GM18511 (cell line): Measurements from ENCODE around the gene ACOD1.
"Not testable (repeated sequence)": the region's sequence is repeated elsewhere in the genome, so short reads cannot be mapped to it uniquely, and the experiment has no call there.

ENCODE experiments used
- ATAC-seq: cut with Tn5 transposase; IDR thresholded peaks from one replicate; pipeline ENCODE4 v1.9.1; 2021; ENCODE audit warnings: mild to moderate bottlenecking, moderate library complexity; ENCODE audit not compliant: unreplicated experiment

The ACOD1 gene

DNA sequence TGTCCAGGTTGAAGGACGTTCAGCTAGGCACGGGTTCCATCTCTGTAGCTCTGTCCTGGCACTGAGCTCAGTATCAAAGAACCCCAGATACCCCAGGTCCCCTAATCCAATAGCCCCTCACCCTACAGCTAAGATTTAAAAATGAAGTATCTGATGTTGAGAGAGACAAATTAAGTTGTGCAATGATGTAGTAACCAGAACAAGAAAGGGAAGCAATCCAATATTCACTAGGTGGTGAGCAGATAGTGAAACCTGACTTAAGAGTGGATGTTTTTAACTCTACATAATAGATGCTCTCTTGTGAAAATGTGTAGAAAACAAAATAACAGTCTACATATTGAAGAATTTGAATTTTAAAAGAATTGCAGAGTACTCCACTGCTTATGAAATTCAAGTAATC lies 1.8 kb downstream of the ACOD1 start:
- ATAC-seq, result no peak

DNA sequence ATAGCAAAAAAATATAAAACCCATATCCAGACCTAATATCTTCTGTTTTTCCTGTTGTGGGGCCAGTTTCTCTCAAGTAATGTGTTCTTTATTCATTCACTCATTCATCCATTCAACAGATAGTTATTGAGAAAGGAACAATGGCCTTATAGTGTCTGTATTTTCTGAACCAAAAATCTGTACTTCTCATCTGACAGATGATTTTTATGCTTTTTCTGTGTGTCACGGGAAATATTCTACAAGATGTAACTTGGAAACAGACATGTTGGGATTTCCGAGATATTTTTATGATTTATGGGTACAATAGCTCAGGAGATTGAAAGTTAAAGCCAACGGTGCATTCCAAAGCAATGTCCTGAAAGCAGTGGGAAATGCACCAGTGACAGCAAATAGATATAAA lies 5.7 kb downstream of the ACOD1 start:
- ATAC-seq, result no peak

DNA sequence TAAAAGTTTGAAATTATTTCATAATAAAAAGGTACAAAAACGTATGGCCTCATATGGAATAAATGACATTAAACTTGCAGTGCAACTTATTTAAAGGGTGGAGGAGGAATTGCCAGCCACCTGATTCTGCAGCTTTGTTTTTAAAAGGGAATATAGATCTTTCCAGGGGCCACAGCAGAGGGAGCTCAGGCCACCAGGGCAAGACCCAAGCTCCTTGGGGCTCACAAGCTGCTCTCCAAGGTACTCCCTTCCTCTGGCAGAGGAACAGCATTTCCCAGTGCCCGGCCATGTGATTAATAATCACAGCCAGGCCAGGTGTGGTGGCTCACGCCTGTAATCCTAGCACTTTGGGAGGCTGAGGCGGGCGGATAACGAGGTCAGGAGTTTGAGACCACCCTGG lies 6.2 kb downstream of the ACOD1 start:
- ATAC-seq, result no peak

DNA sequence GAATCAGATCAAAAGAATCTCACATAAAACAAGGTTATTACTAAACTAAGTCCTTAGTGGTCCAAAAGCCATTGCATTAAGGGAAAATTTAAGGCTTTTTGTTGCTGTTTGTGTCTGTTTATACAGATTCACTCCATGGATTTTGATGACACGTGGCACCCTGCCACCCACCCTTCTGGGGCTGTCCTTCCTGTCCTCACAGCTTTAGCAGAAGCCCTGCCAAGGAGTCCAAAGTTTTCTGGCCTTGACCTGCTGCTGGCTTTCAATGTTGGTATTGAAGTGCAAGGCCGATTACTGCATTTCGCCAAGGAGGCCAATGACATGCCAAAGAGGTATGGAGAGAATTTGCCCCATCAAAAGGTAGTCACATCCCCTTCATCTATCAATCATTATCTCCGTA lies 6.9 kb downstream of the ACOD1 start:
- ATAC-seq, result no peak

DNA sequence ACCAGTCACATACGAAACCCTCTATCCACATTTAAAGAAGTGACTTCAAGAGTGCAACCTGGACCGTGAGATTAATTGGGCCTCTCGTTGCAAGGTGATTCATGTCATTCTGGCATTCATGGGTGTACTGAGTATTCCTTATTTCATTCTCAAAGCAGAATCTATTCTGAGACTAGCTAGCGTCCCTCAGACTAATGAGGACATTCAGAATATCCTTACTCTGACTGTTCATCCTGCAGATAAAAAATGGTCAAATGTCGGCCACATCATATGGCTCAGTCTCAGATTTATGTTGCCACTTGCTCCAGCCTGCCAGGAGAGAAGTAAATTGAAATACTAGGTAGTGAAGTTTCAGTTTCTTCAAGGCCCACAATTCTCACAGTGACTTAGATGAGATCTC lies 7.3 kb downstream of the ACOD1 start:
- no peak for ATAC-seq

DNA sequence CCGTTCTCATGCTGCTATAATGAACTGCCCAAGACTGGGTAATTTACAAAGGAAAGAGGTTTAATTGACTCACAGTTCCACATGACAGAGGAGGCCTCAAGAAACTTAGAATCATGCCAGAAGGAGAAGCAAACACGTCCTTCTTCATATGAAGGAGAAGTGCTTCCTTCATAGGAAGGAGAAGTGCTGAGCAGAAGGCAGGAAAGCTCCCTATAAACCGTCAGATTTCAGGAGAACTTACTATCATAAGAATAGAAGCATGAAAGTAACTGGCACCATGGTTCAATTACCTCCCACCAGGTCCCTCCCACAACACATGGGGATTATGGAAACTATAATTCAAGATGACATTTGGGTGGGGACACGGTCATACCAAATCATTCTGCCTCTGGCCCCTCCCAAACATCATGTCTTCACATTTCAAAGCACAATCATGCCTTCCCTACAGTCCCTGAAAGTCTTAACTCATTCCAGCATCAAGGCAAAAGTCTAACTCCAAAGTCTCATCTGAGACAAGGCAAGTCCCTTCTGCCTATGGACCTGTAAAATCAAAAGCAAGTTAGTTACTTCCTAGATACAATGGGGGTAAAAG lies 10.6 kb downstream of the ACOD1 start:
- ATAC-seq, result no peak

DNA sequence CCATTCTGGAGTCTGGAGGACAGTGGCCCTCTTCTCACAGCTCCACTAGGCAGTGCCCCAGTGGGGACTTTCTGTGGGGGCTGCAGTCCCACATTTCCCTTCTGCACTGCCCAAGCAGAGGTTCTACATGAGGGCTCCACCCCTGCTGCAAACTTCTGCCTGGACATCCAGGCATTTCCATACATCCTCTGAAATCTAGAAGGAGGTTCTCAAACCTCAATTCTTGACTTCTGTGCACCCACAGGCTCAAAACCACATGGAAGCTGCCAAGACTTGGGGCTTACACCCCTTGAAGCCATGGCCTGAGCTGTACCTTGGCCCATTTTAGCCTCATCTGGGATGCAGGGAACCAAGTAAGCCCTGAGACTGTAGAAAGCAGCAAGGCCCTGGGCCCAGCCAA lies 11.4 kb downstream of the ACOD1 start:
- not testable (repeated sequence) for ATAC-seq

DNA sequence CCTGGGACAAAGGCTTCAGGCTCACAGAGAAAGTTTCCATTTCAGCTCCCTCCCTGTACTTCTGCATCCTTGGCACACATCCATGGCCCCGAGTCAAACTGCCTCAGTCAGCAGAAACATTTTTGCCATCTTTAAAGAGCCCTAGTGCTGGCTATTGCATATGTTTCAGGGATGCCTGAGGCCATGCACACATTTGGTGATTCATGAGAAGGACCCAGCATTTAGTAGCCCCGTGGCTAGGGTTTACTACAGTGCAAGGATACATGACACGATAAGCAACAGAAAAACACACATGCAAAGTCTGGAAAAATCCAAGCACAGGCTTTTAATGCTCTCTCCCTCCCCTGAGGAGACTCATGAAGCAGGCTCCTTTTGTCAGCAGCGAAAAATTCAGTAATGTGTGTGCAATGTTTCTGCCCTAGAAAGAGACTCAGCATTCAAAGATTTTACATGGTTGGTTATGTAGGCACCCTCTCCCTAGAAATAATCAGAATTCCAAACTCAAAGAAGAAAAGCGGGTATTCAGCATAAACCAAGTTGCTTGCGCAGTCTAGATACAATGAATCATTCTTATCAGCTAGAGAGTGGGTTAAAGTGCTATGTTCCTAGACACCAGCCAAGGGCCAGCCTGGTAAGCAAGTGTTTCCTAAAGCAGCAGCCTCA lies 17.6 kb downstream of the ACOD1 start:
- no peak for ATAC-seq

DNA sequence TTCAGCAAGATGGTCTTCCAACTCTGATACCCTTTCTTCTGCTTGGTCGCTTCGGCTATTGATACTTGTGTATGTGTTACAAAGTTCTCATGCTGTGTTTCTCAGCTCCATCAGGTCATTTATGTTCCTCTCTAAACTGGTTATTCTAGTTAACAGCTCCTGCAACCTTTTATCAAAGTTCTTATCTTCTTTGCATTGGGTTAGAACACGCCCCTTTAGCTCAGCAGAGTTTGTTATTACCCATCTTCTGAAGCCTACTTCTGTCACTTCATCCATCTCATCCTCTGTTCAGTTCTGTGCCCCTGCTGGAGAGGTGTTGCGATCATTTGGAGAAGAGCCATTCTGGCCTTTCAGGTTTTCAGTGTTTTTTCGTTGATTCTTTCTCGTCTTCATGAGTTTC lies 18.7 kb downstream of the ACOD1 start:
- no peak for ATAC-seq

DNA sequence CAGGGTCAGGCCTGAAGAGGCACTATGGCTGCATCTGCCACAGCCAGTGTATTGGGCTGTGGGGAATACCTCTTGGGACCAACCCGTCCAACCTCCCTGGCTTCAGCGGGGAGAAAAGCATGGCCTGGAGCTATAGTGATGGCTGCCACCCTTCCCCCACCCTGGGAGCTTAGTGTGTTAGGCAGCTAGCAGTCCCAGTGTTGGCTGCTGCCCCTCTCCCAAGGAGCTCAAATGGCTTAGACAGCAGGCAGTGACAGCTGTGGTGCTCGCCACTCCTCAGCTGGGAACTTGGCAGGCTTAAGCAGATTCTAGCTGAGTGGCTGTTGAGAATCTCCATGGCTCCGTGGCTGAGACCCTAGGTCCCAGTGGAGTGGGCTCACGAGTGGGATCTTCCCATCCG lies 19.7 kb downstream of the ACOD1 start:
- no peak for ATAC-seq

DNA sequence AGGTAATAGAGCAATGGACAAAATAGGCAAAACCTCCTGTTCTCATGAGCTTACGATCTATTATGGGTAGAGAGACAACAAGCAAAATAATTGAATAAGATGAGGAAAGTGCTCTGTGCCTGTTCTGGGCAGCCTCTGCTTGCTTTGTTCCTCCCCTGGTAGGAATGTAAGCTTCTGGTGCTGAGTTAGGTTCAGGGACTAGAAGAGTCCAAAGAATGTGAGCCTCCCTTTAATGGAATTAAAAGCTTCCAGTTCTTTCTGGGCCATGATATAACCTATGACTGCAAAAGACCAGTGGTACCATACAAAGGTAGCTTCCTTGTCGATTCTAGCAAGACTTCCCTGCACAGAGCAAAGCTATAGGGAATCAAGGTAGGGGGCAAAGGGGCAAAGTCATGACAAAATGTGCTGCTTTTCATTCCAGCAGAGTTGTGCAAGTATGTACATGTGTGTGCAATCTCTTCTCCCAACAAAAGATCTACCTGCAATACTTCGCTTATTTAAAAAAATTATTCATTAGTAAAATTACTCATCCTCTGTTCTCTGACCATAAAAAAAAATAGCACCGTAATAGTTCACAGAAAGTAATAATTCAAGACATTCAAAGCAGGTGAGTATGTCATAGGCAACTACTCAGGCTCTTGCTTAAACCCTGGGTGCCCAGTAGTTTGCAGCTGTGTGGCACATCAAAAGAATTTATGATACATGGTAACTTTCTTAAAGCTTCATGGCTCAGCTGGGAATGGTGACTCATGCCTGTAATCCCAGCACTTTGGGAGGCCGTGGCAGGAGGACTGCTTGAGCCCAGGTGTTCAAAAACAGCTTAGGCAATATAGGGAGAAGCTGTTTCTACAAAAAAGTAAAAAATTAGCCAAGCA lies 21.4 kb downstream of the ACOD1 start:
- no peak for ATAC-seq

DNA sequence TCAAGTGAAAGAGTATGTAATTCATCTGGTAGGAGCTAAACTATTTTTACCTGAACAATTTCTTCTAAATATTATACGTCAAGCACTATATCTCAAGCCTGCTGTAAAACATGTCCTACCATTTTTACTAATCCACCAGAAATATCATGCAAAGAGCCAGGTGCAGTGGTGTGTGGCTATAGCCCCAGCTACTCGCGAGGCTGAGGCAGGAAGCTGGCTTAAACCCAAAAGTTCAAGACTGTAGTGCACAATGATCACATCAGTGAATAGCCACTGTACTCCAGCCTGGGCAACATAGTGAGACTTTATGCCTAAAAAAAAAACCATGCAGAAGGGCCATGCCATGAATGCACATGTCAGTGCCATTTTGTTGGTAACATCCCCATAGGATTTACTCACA lies 22.9 kb downstream of the ACOD1 start:
- peak; percentile 74 for ATAC-seq

DNA sequence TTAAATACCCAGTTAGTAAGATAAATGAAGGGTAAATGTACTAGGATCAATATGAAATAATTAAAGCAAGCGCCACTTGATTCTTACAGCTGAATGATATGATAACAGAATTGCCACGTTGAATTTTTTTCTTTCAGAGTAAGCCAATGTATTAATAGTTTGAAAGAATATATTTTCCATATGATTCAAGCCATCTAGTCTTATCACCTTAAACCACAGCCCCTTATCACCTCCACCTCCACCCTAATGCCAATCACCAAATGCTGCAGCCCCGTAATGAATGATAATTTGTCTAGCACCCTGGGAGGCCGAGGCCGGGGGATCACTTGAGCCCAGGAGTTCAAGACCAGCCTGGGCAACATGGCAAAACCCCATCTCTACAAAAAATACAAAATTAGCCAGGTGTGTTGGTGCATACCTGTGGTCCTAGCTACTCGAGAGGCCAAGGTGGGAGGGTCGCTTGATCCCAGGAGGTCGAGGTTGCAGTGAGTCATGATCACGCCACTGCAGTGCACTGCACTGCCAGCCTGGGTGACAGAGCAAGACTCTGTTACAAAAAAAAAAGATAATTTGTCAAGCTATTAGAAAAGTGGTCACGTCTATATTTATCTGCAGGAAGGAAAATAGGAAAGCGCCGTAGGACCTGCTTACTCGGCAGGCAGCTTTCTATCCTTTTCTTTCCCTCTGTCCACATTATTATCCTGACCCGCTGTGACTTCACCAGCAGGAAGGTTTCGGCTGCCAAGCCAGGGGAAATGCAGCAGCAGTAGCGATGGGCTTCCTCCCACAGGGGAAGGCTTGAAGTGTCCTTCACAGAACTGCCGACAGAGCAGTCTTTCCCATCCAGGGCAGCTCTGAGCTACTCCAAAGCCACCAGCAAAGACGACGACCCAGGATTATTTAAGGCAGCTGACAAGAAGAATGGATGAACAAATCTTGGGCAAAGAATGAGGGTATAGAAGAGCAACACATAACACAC lies 23.8 kb downstream of the ACOD1 start:
- ATAC-seq, result no peak

DNA sequence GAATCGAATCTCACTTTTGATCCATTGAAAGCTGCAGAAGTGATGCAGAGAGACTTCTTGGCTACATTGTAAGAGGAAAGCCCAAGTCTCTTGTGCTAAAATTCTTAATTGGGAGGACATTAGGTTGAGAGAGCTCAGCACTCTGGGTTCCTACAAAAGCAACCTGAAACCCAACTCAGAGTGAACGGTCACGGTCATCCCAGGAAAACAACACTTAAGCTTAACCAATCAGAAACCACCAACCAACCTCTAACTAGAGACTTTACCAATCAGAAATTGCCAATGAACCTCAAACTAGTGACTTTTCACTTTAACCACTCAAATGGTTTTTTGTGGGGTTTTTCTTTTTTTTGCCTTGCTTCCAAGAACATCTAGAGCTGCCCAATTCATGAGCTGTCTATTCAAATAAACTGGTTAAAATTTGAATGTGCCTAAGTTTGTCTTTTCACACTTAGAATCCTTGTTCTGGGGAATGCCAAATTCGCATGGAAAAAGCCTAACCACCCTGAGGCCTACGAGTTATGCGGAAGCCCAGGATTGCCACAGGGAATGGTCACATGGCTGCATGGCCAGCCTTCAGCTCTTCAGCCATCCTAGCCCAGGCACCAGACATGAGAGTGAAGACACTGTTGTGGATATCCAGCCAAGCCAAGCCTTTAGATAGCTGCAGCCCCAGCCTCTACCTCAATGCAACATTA lies 25.8 kb downstream of the ACOD1 start:
- no peak for ATAC-seq

DNA sequence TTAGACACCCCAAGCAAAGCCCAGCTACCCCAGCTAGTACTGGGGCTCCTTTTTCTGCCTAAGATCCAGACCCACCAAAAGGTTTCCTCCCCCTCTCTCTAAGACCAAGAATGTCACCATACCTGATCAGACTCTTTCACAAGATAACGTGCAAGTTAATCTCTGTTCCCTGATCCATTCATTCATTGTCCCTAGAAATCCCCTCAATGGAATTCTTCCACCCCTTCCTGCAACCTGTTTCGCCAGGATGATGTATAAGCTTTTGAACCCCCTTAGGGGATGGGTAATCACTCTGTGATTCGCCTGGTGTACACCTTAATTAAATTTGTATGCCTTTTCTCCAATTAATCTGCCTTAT lies 26.3 kb downstream of the ACOD1 start:
- ATAC-seq, result no peak

DNA sequence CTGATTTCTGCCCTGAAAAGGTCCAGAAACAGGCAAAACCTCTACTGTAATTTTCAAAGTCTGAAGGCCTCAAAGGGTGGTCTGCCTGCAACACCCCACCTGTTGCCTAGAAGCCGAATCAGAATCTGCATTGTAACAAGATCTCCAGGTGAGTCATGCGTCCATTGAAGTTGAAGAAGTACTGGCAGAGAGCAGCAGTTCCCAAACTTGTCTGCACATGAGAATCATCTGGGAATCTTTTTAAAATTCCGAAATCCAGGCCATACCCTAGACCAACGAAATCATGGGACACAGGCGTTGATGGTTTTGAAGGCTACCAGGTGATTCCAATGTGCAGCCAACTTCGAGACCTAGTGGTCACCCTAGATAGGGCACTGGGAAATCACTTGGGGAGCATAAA lies 27.6 kb downstream of the ACOD1 start:
- no peak for ATAC-seq

DNA sequence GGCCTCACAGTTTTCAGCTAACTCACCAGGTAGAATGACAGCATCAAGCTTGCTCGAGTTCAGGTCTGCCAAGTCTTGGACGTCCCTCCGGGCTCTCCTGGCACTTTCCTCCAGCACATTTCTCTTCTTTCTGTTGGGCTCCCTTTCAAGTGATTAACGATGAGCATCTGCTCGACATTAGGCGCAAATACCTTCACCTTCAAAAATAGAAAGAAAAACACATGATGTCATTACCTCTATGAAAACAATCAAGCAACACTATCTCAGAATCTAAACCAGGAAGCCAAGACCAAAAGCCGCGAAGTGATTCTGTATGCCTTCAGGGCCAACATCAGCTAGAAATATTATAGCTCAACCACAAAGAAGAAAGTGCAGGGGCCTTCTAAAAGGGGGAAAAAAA lies 28.2 kb downstream of the ACOD1 start:
- ATAC-seq, result no peak

DNA sequence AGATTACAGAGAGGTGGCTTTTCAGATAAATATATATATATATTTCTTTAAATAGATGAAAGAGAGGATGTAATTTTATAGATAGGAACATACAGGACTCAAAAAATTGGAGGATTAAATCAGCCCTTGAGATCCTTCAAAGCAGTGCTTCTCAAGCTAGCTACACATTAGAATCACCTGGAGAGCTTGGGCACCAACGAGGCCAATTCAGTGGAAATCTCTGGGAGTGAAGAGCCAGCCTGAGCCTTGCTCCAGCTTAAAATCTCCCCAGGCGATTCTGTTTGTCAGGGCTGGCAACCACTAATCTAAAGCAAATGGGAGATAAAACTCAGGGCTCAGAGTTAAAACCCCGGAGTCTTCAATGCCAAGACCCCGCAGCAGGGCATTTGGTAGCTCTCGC lies 28.6 kb downstream of the ACOD1 start:
- ATAC-seq, result no peak

DNA sequence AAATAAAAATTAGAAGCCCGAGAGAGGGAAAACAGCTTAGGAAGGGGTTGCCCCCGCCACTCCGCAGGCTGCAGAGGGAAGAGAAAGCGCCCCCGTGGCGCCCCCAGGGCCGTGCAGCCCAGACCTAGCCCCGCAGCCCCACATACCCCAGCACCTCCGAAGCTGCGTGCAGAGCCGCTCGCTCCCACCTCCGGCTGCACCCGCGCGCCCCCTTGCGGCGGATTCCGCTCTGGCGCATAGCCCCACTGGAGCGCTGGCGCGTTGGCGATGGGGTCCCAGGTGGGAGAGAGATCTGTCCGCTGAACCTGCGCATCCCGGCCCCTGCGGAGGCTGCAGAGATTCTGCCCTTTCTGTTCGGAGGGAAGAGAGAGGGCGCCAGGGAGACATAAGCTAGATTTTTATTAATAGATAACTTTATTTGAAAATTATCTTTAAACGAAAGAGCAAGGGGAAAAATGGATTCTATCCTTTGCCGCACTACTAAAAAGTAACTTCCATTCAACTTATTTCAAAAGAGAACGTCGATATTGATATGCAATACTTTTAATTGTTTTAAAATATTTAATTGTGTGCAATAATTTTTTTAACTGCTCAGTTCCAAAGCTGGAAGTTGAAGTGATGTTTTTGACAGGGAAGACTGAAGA lies 31.9 kb downstream of the ACOD1 start:
- peak; percentile 99 for ATAC-seq

DNA sequence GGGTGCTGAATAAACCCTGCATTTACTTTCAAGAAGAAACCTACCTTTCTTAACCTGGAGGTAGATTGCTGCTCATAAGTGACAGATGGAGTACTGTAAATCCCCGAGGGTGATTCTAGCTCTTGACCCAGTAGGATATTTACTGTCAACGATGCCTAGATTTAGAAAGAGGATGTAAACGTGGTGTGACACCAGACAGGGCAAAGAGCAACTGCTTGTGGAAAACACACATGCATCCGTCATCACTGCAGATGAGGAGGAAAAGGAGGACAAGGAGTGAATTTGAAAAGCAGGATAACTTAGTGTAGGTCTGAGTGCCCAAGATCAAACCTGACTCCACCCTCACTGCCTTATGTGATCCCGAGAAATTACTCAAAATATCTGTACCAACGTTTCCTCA lies 33.8 kb downstream of the ACOD1 start:
- ATAC-seq, result no peak
